Prostate gland (tissue), 2 donors: ENCODE measurements around the gene SEMA3G. TPM values are rescaled to one million over a fixed set of nuclear protein-coding genes. Genes with fewer than 3 reads are reported as not detected.
A peak's percentile ranks its signal among the peaks of the same experiment; 100 is the strongest.

Experiments
- DNase-seq: peaks from one replicate; pipeline ENCODE4 v3.0.0-alpha.2; 2019; ENCODE audit warnings: low spot score
- H3K27ac ChIP-seq, 2 donors: fragments of 200-600 bp; sonication (generic); 2 replicates each; pipeline ENCODE4 v1.5.1; 2017 to 2019
- H3K27me3 ChIP-seq: fragments of 200-600 bp; sonication (generic); replicated peaks from 2 replicates; pipeline ENCODE4 v1.5.1; 2019; ENCODE audit not compliant: insufficient read depth
- H3K36me3 ChIP-seq, 2 donors: fragments of 200-600 bp; sonication (generic); 1 replicate in 1 of 2; 2 replicates in 1 of 2; pipeline versions ENCODE4 v1.5.1 to v1.8.1; 2017 to 2019
- H3K4me1 ChIP-seq: fragments of 200-600 bp; sonication (generic); replicated peaks from 2 replicates; pipeline ENCODE4 v1.5.1; 2019
- H3K4me3 ChIP-seq, 2 donors: fragments of 200-600 bp; sonication (generic); 2 replicates each; pipeline ENCODE4 v1.5.1; 2017 to 2019
- H3K9me3 ChIP-seq: fragments of 200-600 bp; sonication (generic); 2 replicates; pipeline ENCODE4 v1.5.1; 2017
- POLR2A ChIP-seq: fragments of 450-650 bp; IDR thresholded peaks from one replicate; pipeline ENCODE4 v1.6.1; 2016; ENCODE audit warnings: antibody characterized with exemption, mild to moderate bottlenecking
- POLR2AphosphoS5 ChIP-seq: sonication (generic); formaldehyde crosslinking; IDR thresholded peaks from one replicate; pipeline ENCODE4 v1.6.1; 2017; ENCODE audit warnings: antibody characterized with exemption
- WGBS: methylation state at CpG from one replicate; pipeline ENCODE4 v1.1.5; 2018; 5-methylcytosine and 5-hydroxymethylcytosine counted together
- intact Hi-C: fragments of 100-400 bp; cut with DNase I; formaldehyde crosslinking; loops from one replicate; pipeline ENCODE4 v1.14.2; 2022
- total RNA-seq, 2 donors: library from RNA; depleted of rRNA; stranded (reverse); fragments of >200 nt; gene quantifications; one replicate each; pipeline ENCODE4 v1.1.0, GENCODE V29; 2016
- TF ChIP-seq, protein P1 (sequence below), 4 experiments: fragments of 200-600 bp in 2 of 4; fragments of 450-650 bp in 2 of 4; sonication (generic) in 2 of 4; IDR thresholded peaks; 1 replicate in 3 of 4; 2 replicates in 1 of 4; pipeline ENCODE4 v1.5.1; 2016 to 2019; ENCODE audit warnings: antibody characterized with exemption in 4 of 4, mild to moderate bottlenecking in 2 of 4, moderate library complexity in 2 of 4

Gene SEMA3G
- total RNA-seq, 2 donors from 2014 or later, result 3.5 to 7.6 TPM

GRCh38 chr3:52487788-52488691 lies 43.1 kb upstream of the SEMA3G start:
- no peak for TF ChIP-seq POLR2AphosphoS5
- no peak for TF ChIP-seq POLR2A
- TF ChIP-seq, protein P1, sequence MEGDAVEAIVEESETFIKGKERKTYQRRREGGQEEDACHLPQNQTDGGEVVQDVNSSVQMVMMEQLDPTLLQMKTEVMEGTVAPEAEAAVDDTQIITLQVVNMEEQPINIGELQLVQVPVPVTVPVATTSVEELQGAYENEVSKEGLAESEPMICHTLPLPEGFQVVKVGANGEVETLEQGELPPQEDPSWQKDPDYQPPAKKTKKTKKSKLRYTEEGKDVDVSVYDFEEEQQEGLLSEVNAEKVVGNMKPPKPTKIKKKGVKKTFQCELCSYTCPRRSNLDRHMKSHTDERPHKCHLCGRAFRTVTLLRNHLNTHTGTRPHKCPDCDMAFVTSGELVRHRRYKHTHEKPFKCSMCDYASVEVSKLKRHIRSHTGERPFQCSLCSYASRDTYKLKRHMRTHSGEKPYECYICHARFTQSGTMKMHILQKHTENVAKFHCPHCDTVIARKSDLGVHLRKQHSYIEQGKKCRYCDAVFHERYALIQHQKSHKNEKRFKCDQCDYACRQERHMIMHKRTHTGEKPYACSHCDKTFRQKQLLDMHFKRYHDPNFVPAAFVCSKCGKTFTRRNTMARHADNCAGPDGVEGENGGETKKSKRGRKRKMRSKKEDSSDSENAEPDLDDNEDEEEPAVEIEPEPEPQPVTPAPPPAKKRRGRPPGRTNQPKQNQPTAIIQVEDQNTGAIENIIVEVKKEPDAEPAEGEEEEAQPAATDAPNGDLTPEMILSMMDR (IDR thresholded peaks at IDR 0.05), result no peak
- intact Hi-C loops, result no loop called here
- Histone ChIP-seq H3K27ac (peak overlapping the region in 1 of 2 donors; percentile 14), H3K4me3 (no peak overlapping the region), H3K4me1 (no peaks in the 10 kb centered on the region), H3K36me3 (peaks cover 38 to 58% of the 10 kb centered on the region in 2 donors), H3K9me3 (no peaks in the 10 kb centered on the region), H3K27me3 (no peaks in the 10 kb centered on the region)
- WGBS, result 93% methylated on average over 58 of the region's 59 CpGs
- DNase-seq, result no peak

DNA sequence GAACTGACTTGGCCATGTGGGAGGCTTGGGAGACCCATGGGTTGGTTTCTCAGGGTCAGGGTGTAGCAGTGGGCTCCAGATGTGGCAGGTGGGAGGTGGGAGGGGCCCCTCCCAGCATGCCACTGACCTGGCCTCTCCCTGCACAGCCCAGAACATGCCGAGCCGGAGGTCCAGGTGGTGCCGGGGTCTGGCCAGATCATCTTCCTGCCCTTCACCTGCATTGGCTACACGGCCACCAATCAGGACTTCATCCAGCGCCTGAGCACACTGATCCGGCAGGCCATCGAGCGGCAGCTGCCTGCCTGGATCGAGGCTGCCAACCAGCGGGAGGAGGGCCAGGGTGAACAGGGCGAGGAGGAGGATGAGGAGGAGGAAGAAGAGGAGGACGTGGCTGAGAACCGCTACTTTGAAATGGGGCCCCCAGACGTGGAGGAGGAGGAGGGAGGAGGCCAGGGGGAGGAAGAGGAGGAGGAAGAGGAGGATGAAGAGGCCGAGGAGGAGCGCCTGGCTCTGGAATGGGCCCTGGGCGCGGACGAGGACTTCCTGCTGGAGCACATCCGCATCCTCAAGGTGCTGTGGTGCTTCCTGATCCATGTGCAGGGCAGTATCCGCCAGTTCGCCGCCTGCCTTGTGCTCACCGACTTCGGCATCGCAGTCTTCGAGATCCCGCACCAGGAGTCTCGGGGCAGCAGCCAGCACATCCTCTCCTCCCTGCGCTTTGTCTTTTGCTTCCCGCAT lies 42.3 kb upstream of the SEMA3G start:
- H3K4me1 ChIP-seq, result no peaks in the 10 kb centered on the region
- no peaks in the 10 kb centered on the region for H3K27me3 ChIP-seq
- 89% methylated on average over 31 of the region's 31 CpGs for WGBS
- H3K9me3 ChIP-seq, result no peaks in the 10 kb centered on the region
- H3K27ac ChIP-seq, result peak overlapping the region in 1 of 2 donors; percentile 13
- no peak for DNase-seq
- H3K4me3 ChIP-seq, result no peak overlapping the region
- peaks cover 33 to 55% of the 10 kb centered on the region in 2 donors for H3K36me3 ChIP-seq
- TF ChIP-seq POLR2AphosphoS5 (no peak), POLR2A (no peak)
- TF ChIP-seq, protein P1 (IDR thresholded peaks at IDR 0.05), result no peak
- intact Hi-C loops, result no loop called here

- Histone ChIP-seq H3K4me1 (no peaks in the 10 kb centered on the region), H3K4me3 (no peak overlapping the region), H3K9me3 (no peaks in the 10 kb centered on the region), H3K27ac (peak overlapping the region; percentile 72 to 74), H3K36me3 (peaks cover 35 to 42% of the 10 kb centered on the region in 2 donors), H3K27me3 (no peaks in the 10 kb centered on the region)
- WGBS, result 40% methylated on average over 10 of the region's 10 CpGs
- TF ChIP-seq POLR2A (no peak), POLR2AphosphoS5 (no peak)
- TF ChIP-seq, protein P1 (IDR thresholded peaks at IDR 0.05), result no peak
- no peak for DNase-seq
- intact Hi-C loops, result loop anchor here (5.0 kb wide), 1 partner anchor 47 kb away; the partner anchor contains the start of gene NT5DC2
Measured at GRCh38 chr3:52484680-52485461, 40.0 kb upstream of the SEMA3G start.

GRCh38 chr3:52483577-52484381 lies 38.9 kb upstream of the SEMA3G start:
- H3K4me3 ChIP-seq, result no peak overlapping the region
- H3K9me3 ChIP-seq, result no peaks in the 10 kb centered on the region
- peaks cover 34 to 42% of the 10 kb centered on the region in 2 donors for H3K36me3 ChIP-seq
- peak; percentile 48 for DNase-seq
- H3K4me1 ChIP-seq, result no peaks in the 10 kb centered on the region
- TF ChIP-seq POLR2A, result no peak
- TF ChIP-seq POLR2AphosphoS5, result peak; percentile 78
- 22% methylated on average over 13 of the region's 13 CpGs for WGBS
- peak overlapping the region; percentile 72 to 74 for H3K27ac ChIP-seq
- intact Hi-C loops, result loop anchor here (5.0 kb wide), 1 partner anchor 49 kb away; the partner anchor contains the start of gene NT5DC2
- H3K27me3 ChIP-seq, result no peaks in the 10 kb centered on the region
